NCI-H1930 (cell line): Measurements from ENCODE around the gene ABR.
"Not testable (repeated sequence)": the region's sequence is repeated elsewhere in the genome, so short reads cannot be mapped to it uniquely, and the experiment has no call there.

Source experiments
- DNase-seq, 2 experiments: peaks; one replicate each; lab custom pipeline; 2025; lab: John Stamatoyannopoulos, UW

Gene ABR

DNA sequence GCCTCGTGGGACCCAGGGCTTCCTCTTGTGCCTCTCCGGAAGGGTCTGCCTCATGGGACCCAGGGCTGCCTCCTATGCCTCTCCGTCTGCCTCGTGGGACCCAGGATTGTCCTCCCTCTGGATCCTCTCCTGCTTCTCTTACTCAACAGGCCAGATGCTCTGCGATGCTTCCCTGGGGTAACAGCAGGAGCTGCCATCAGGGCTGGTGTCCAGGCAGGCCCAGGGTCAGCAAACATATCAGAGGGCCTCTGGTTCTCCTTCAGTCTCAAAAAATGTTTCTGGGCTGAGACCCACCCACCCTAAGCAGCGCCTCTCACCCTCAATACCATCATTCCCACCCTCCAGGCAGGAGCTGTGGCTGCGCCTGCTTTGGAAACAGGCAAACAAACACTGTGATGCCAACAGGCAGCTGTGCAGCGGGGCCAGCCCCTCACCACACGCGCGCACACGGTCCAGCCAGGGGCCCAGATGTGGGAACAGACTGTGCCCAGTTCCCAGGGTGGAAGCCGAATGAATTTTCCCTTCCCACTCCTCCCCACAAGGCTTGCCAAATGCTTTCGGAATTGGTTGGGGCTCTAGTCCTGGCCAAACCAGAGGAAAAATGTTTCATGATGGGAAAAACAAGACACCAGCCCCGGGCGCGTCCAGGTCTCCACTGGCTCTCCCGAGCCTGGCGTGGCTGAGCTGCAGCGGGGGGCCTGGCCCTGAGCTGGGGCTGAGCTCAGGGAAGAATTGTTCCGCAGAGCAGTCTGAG lies 171.6 kb downstream of the ABR start:
- DNase-seq: no peak

- DNase-seq: no peak
These were observed 172.3 kb downstream of the ABR start for GRCh38 chr17:1007310-1008007.

- DNase-seq: no peak
These were observed 173.7 kb downstream of the ABR start for GRCh38 chr17:1006054-1006453.

DNA sequence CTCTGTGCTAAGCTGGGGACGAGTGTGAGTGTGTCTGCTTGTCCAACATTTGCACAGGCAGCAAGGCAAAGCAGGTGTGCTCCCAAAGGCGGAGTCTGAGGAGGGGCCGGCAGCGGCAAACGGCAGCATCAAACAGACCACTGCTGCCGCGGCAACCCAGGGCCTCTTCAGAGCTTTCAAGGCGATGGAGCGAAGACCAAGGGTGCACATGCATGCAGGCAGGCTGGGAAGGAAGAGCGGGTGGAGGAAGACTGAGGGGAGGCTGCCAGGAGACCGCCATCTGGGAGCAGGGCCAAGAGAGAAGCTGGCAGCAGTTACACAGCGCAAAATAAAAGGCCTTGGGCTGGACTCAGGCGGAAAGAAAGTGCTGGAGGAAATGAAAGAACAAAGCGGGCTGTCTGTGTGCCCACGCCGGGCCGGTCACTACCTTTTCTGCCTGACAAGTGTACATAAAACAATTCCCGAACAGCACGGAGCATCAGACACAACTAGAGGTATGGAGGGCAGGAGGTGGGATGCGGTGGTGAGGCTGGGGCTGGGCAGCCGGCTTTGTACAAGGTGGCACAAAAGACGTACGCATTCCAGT lies 174.3 kb downstream of the ABR start:
- DNase-seq: no peak

DNA sequence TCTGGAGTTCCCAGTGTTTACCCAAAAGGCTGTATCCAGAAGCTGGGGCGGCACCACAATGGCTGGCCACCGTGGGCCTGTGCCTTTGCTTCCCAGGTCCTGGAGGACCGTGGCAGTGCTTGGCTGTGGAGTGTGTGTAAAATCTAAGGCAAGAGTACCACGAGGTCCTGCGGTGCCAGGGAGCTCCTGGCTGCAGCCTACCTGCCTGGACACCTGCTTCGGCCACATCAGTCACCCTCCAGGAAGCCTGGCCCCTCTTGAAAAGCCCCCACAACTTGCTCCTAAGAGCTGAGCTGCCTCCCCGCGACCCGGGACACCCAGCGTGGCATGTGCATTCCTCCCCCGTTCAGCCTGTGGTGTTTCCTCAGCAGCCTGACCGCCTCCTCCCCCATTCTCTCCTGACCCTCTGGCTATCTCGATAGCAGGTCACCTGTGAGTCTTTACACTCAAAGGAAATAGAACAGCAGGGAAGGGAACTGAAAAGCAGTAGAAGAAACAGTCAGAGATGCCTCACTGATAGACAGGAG lies 174.9 kb downstream of the ABR start:
- DNase-seq: no peak

GRCh38 chr17:1003972-1004768 lies 175.6 kb downstream of the ABR start:
- DNase-seq: no peak

- DNase-seq: no peak
These were observed 176.2 kb downstream of the ABR start for GRCh38 chr17:1003633-1003971.

GRCh38 chr17:1002771-1003555 lies 176.8 kb downstream of the ABR start:
- no peak for DNase-seq

DNA sequence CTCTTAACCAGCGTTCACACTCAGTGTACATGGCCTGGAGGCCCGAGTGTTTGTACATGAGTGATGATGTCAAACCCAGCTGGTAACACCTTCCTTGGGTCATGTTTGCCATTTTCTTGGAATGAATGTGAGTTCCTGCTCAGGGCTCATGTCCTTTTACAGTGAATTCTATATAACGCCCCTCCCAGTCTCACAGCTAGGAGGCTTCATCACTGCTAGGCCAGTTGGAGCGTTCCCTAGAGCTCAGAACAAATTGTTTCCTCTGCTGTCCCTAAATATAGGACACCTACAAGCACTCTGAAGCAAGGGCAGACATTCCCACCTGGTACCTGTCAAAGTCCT lies 177.4 kb downstream of the ABR start:
- DNase-seq: no peak

DNA sequence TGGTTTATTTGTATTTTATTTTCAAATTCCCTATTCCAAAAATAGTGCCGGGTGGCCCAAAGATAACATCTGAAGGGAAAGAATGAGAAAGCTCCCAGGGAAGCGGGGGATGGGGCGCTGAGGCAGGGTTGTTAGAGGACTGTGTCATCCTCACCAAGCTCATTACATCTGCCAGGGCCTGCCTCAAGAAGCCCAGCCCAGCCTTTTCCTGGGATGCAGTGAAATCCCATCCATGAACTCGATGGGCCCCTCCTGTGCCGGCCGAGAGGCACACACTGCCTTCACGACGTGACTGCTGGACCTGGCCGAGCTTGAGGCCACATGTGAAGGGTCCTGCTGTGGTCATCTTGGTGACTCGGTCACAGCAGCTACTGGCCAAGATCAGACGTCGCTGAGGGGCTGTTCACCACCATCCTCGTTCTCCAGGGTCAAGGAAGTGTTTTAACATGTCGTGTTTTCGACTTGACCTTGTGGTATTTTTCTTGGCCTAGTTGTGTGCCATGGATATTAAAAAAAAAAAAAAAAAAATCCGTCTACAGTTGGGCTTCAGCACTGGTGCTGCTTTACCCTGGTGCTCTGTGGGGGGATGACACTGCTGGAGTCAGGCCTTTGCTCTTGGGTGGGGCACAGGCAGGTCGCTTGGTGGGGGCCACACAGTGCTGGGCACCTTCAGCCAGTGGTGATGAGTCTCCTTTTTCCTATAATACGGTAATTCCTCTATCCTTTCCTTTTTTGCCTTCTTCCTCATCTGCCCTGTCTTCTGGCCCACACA lies 178.0 kb downstream of the ABR start:
- DNase-seq: no peak

DNA sequence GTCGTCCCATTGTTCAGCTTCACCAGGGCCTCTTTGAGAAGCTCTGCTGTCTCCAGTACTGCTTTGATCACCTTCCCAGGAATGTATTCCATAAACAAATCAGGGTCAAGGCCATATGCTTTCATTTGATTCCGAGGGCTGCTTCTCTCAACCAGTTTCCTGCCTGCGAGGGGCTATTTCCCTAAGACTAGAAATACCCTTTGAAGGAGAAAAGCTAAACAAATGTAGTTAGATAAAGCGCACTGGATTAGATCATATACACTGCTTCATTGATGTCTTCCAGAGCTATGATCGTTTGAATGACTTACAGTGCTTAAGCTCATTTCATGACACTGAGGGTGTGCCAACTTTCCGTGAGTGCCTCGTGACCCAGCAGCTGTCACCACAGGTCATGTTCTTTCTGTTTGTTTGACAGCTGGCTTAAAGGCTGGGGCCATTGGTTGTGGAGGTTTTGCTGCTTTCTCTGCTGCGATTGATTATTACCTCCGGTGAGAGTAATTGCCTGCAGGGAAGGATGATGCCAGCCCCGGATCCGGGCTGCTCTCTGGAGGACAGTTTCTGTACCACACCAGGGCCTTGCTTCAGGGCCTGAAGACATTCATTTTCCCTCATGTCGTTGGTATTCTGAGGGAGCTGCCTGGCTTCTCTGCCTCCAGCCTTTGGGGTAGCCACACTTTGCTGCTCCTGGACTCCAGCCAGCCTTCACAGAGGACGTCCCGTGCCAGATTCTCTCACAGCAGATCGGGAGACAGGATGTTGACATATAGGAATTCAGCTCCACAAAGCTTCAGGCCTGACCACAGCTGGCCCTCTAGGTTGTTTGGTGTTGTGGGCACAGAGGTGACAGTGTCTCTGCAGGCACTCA lies 179.0 kb downstream of the ABR start:
- no peak for DNase-seq

GRCh38 chr17:998111-998510 lies 181.7 kb downstream of the ABR start:
- no peak for DNase-seq

DNA sequence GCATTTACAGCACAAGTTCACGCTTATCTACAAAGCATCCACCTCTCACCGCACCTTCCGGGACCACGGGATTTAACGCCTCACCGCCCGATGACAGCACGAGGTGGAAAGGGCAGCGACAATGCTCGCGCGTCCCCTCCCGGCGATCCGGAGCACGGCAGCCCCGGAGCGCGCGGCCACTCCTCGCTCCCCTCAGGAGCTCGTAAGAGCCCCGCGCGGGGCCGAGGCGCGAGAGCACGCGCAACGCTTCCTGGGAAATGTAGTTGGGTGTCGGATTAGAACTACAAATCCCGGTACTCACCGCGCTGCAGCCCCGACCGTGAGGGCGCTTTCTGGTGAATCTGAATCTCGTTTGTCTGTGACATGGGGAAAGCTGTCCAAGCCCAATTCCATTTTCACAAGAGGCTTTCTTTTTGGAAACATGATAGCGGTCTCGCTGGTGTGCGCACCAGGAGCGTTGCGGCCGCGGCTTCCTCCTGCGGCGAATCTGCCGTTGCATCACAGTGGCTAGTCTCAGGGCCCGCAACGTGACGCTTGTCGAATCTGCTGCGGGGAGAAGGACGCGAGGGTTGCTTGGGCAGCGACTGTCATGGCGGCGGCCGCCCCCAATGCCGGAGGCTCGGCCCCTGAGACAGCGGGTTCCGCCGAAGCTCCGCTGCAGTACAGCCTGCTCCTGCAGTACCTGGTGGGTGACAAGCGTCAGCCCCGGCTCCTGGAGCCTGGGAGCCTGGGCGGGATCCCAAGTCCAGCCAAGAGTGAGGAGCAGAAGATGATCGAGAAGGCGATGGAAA lies 183.0 kb downstream of the ABR start, which contains the start of gene TIMM22:
TSS of gene TIMM22 (plus strand) at position 576 of the 791 bp plus-strand sequence. CDS start at position 590, 14 bp downstream.
- peak; percentile 96 to 98 for DNase-seq

GRCh38 chr17:995324-995723 lies 184.5 kb downstream of the ABR start:
- not testable (repeated sequence) for DNase-seq

GRCh38 chr17:992933-993332 lies 186.8 kb downstream of the ABR start:
- no peak for DNase-seq

- no peak for DNase-seq
These were observed 191.2 kb downstream of the ABR start for GRCh38 chr17:988561-988960.

GRCh38 chr17:987931-988330 lies 191.8 kb downstream of the ABR start:
- no peak for DNase-seq

- DNase-seq: no peak
These were observed 193.4 kb downstream of the ABR start for GRCh38 chr17:986322-986929.
